GM18520 (cell line): ENCODE measurements around the gene SH2B3.
"Not testable (repeated sequence)": the region's sequence is repeated elsewhere in the genome, so short reads cannot be mapped to it uniquely, and the experiment has no call there.

Source experiments
- ATAC-seq: cut with Tn5 transposase; IDR thresholded peaks from one replicate; pipeline ENCODE4 v1.9.1; 2021; ENCODE audit not compliant: unreplicated experiment

Gene SH2B3

DNA sequence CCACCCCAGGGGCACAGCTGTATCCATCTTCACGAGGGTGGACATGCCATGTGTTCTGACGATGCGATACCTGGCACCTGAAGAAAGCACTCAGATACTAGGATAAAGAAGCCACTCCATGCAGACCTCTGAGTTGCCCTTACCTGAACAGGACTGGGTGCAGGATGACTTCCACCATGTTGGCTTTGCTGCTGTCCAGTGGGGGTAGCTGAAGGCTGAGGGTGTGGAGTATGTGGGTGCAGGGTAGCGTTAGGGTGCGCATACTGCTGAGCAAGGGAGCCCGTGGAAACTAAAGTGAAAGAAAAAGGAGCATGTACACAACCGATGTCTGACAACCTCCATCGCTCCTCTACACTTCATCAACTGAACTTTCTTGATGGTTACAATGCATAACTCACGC is 51.3 kb downstream of the SH2B3 start:
- no peak for ATAC-seq

DNA sequence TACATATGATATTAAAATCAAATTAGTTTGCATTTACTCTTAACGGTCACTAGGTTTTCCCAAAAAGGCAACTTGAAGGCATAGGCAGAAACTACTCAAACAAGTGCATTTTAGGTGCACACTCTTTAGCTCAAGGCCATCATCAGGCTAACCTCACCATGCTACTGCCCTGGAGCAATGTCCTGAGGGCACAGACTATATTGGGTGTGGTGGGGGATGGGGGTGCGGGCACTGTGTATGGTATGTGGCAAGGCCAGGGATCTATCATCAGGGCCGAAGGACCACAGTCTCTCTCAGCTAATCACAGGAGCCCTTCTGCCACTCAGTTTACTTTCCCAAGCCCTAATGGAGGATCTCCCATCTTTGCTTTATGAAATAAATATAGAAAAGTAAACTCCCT is 51.9 kb downstream of the SH2B3 start:
- no peak for ATAC-seq

- ATAC-seq: no peak
Observed at GRCh38 chr12:111458546-111459172, 52.9 kb downstream of the SH2B3 start.

DNA sequence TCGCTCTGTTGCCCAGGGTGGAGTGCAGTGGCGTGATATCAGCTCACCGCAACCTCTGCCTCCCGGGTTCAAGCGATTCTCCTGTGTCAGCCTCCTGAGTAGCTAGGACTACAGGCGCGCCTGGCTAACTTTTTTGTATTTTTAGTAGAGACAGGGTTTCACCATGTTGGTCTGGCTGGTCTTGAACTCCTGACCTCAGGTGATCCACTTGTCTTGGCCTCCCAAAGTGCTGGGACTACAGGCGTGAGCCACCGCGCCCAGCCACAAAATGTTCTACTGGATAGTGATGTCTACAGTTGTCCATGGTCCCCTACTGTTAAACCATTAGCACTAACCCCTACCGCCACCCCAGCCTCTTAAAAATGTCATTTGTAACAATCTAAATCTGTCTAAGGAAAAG is 54.4 kb downstream of the SH2B3 start:
- not testable (repeated sequence) for ATAC-seq

DNA sequence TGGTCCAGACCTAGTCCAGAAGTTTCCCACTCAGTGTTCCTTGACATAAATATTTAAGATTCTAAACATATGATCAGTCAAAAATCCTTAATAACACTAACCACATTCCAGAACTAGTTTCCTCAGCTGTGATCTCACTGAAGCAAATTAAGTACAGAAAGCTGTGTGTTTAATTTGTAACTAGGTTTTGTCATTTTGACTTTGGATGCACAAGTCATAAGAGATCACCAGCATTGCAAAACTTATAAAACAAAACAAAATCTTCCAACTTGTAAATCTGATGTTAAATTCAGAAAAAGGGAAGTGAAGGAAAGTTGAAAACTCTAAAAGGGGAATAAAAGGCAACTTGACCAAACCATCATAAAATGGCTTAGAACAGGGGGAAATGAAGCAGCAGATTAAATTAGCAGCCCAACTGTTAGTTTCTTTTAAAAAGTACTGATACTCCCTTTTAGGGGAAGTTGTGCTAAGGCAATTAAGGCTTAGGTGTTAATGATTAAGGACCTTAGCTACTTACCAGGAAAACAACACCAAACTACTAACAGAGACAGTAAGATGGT is 56.6 kb downstream of the SH2B3 start:
- no peak for ATAC-seq

GRCh38 chr12:111467092-111467856 is 61.6 kb downstream of the SH2B3 start:
- ATAC-seq: no peak

- ATAC-seq: no peak
Observed at GRCh38 chr12:111467857-111468241, 62.1 kb downstream of the SH2B3 start.

DNA sequence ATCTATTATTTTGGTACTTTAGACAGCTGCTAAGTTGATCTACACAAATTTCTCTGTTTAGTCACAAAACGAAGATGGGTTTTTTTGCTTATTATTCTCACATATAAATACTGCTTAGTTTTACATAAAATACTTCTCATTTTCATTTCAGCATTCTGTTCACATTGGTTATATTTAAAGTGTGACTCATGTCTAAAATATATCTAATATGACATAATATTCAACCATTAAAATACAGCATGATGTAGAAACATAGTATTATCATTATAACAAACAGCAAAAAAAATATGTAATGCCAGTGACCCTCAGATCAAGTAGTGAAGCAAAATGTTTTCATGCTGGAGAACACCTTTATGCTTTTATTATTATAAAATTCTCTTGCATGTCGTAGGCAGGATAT is 63.7 kb downstream of the SH2B3 start:
- no peak for ATAC-seq

DNA sequence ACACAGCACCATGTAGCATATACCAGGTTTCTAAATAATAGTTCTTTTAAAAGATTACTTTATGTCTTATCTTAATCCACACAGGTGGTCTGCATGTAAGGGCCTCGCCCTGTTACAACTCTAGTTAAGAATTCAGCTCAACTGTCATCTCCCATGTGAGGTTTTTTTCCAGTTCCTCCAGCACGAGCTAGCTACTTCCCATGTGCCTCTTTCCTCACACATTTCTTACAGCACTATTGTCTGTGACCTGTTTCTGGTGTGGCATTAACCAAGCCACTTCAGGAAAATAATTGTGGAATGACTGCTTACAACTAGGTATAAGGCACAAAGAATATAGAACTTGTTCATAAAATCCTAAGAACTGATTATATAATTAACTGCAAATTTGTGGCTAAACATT is 65.5 kb downstream of the SH2B3 start:
- ATAC-seq: no peak

DNA sequence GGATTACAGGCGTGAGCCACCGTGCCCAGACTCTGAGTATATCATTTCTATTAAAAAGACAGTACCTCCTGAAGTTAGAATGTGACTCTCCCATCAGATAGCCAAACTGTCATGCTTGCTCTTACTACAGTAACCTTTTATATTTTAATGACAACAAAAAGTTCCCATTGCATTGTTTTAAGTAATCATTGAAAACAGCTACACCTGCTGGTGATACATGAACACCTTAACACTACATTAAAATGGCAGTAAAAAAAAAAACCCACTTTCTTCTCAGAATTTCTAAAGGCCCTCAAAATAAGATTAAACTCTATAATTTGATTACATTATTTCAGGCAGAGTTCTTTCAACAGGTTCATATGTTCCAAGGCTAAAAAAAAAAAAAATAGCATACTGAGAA is 76.7 kb downstream of the SH2B3 start:
- no peak for ATAC-seq

GRCh38 chr12:111488271-111488670 is 82.5 kb downstream of the SH2B3 start:
- ATAC-seq: no peak

- ATAC-seq: no peak
Observed at GRCh38 chr12:111488798-111489197, 83.1 kb downstream of the SH2B3 start.

DNA sequence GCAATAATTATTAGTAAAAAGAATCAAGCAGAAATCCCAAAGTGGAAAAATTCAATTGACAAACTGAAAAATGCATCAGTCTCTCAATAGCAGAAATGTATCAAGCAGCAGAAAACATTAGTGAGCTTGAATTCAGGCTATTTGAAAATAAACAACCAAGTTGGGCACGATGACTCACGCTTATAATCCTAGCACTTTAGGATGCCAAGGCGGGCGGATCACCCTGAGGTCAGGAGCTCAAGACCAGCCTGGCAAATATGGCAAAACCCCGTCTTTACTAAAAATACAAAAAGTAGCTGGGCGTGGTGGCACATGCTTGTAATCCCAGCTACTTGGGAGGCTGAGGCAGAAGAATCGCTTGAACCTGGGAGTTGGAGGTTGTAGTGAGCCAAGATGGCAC is 87.3 kb downstream of the SH2B3 start:
- ATAC-seq: not testable (repeated sequence)

DNA sequence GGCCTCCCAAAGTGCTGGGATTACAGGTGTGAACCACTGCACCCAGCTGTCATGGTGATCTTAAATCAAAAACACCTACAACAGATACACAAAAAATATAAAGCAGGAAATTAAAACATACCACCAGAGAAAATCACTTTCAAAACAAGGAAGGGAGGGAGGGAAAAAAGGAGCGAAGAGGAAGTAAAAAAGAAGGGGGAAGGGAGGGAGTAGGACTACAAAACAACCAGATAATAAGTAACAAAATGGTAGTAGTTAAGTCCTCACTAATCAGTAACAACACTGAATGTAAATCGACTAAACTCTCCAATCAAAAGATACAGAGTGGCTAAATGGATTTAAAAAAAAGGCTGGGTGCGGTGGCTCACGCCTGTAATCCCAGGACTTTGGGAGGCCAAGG is 89.0 kb downstream of the SH2B3 start:
- ATAC-seq: no peak
